ENCODE data around the gene COA8. TPM values are rescaled to one million over a fixed set of nuclear protein-coding genes. Genes with fewer than 3 reads are reported as not detected.

COA8 gene
- total and polyA plus RNA-seq, 12 donors, result 4.9 to 59.6 (median 33.0) TPM

- no peaks in the 10 kb centered on the region for H3K27me3 ChIP-seq
- DNase-seq, result peak in 4 of 7 donors; percentile 55 to 73 (median 63)
- peaks cover 0 to 23% of the 10 kb centered on the region in 2 donors for H3K36me3 ChIP-seq (replicated peaks in 1 of 2)
- H3K9me3 ChIP-seq (replicated peaks in 1 of 3), result no peaks in the 10 kb centered on the region
- peak overlapping the region in 4 of 5 donors; percentile 94 to 97 (median 94) for H3K27ac ChIP-seq
- intact Hi-C loops (cut with DNase I), result no loop called here
- TF ChIP-seq, protein P1, sequence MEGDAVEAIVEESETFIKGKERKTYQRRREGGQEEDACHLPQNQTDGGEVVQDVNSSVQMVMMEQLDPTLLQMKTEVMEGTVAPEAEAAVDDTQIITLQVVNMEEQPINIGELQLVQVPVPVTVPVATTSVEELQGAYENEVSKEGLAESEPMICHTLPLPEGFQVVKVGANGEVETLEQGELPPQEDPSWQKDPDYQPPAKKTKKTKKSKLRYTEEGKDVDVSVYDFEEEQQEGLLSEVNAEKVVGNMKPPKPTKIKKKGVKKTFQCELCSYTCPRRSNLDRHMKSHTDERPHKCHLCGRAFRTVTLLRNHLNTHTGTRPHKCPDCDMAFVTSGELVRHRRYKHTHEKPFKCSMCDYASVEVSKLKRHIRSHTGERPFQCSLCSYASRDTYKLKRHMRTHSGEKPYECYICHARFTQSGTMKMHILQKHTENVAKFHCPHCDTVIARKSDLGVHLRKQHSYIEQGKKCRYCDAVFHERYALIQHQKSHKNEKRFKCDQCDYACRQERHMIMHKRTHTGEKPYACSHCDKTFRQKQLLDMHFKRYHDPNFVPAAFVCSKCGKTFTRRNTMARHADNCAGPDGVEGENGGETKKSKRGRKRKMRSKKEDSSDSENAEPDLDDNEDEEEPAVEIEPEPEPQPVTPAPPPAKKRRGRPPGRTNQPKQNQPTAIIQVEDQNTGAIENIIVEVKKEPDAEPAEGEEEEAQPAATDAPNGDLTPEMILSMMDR (IDR thresholded peaks at IDR 0.05), result no peak
- TF ChIP-seq POLR2A (IDR thresholded peaks at IDR 0.05), result no peak
- peaks cover 18 to 60% of the 10 kb centered on the region in 2 donors for H3K4me1 ChIP-seq (replicated peaks in 1 of 2)
- WGBS, 4 donors, result 4 to 8% (median 6%) methylated on average over 26 to 36 of the region's 36 CpGs
- H3K4me3 ChIP-seq, result peak overlapping the region; percentile 30 to 91 (median 87)
Measured at GRCh38 chr14:103561381-103562178, 1.2 kb upstream of the COA8 start.

DNA sequence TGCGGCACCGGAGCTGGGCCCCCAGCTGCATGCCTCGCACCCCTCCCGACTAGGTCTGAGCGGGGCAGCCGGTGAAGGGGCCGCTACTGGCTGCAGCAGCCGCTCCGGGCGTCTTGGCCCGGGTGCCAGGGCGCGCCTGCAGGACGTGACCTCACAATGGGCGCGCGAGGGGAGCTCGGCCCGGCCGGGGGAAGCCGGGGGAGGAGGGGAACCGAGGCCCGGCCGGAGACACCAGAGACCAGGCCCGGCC, 656 bp upstream of the COA8 start:
- 1% methylated on average over 25 of the region's 25 CpGs; no CpG with 5 or more reads in 2 of the 4 donors for WGBS, 4 donors
- peaks cover 18 to 55% of the 10 kb centered on the region in 2 donors for H3K4me1 ChIP-seq (replicated peaks in 1 of 2)
- intact Hi-C loops (cut with DNase I), result no loop called here

DNA sequence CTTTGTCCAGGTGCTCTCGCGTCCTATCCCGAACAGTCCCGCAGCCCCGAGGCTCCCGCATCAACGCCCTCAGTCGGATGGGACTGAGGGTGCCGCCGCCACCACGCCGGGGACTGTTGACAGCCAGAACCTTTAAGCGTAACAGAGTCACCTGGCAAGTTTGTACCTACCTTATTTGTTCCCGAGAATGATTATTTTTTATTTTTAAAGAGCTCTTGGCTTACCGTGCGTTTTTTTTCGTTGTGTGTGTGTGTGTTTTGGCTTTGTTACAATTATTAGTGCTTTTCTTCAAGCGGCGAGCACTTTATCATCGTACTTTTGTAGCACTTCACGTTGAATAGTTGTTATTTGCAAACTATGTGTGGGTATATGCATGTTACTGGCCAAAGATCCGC, 463 bp downstream of the COA8 start:
- Histone ChIP-seq H3K9me3 (replicated peaks in 1 of 3) (no peaks in the 10 kb centered on the region), H3K27ac (peak overlapping the region; percentile 37 to 97 (median 94)), H3K4me3 (peak overlapping the region; percentile 9 to 91 (median 87)), H3K4me1 (replicated peaks in 1 of 2) (peaks cover 18 to 49% of the 10 kb centered on the region in 2 donors), H3K27me3 (no peaks in the 10 kb centered on the region), H3K36me3 (replicated peaks in 1 of 2) (peaks cover 0 to 19% of the 10 kb centered on the region in 2 donors)
- TF ChIP-seq, protein P1 (IDR thresholded peaks at IDR 0.05), result no peak
- TF ChIP-seq POLR2A (IDR thresholded peaks at IDR 0.05), result no peak
- DNase-seq, result no peak
- intact Hi-C loops (cut with DNase I), result no loop called here
- 1 to 2% (median 1%) methylated on average over 18 to 22 of the region's 22 CpGs for WGBS, 4 donors

More for the DNA sequence above, 656 bp upstream of the COA8 start:
- H3K4me3 ChIP-seq, result peak overlapping the region; percentile 30 to 91 (median 87)
- DNase-seq, result peak in 4 of 7 donors; percentile 55 to 70 (median 61)
- no peaks in the 10 kb centered on the region for H3K9me3 ChIP-seq (replicated peaks in 1 of 3)
- peaks cover 0 to 23% of the 10 kb centered on the region in 2 donors for H3K36me3 ChIP-seq (replicated peaks in 1 of 2)
- H3K27ac ChIP-seq, result peak overlapping the region in 4 of 5 donors; percentile 94 to 97 (median 94)
- H3K27me3 ChIP-seq, result no peaks in the 10 kb centered on the region
- no peak for TF ChIP-seq POLR2A (IDR thresholded peaks at IDR 0.05)
- TF ChIP-seq, protein P1 (IDR thresholded peaks at IDR 0.05), result no peak

DNA sequence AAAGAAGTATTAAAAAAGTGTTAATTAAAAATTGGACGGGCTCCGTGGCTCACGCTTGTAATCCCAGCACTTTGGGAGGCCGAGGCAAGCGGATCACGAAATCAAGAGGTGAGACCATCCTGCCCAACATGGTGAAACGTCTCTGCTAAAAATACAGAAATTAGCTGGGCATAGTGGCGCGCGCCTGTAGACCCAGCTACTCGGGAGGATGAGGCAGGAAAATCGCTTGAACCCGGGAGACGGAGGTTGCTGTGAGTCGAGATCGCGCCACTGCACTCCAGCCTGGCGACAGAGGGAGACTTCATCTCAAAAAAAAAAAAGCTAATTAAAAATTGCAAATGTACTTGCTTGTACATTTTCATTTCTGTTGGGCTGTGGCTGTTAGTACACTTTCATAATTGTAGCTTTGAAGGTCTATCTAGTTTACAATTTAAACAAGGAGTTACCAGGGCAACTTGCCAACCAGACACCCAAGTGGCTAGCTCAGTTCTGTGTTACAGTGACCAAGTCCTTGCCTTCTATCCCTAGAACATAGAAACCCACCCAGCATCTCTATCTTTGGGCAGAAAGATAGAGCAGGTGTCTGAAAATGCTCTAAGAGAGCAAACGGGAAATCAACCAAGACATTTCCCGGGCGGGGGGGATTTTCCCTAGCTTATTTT, 1.2 kb downstream of the COA8 start:
- peaks cover 0 to 11% of the 10 kb centered on the region in 2 donors for H3K36me3 ChIP-seq (replicated peaks in 1 of 2)
- intact Hi-C loops (cut with DNase I), result no loop called here
- DNase-seq, result no peak
- peak overlapping the region in 2 of 4 donors; percentile 87 for H3K4me3 ChIP-seq
- no peak overlapping the region for H3K27ac ChIP-seq
- H3K9me3 ChIP-seq (replicated peaks in 1 of 3), result no peaks in the 10 kb centered on the region
- 68 to 76% (median 72%) methylated on average over 21 of the region's 21 CpGs for WGBS, 4 donors
- TF ChIP-seq, protein P1 (IDR thresholded peaks at IDR 0.05), result no peak
- no peak for TF ChIP-seq POLR2A (IDR thresholded peaks at IDR 0.05)
- peaks cover 18 to 42% of the 10 kb centered on the region in 2 donors for H3K4me1 ChIP-seq (replicated peaks in 1 of 2)
- no peaks in the 10 kb centered on the region for H3K27me3 ChIP-seq
